NT2/D1 (cell line): ENCODE data around the gene CRACR2B.

ENCODE experiments used
- DNase-seq: peaks from one replicate; pipeline ENCODE4 v3.0.0-alpha.2; 2011; ENCODE audit warnings: low read depth, low spot score
- H3K27me3 ChIP-seq: 2 replicates; pipeline ENCODE4 v1.6.0; 2011; ENCODE audit warnings: mild to moderate bottlenecking; ENCODE audit not compliant: insufficient read length, insufficient read depth
- H3K36me3 ChIP-seq: 2 replicates; pipeline ENCODE4 v1.6.1; 2011; ENCODE audit warnings: mild to moderate bottlenecking, low read length, mixed read lengths; ENCODE audit not compliant: insufficient read depth, insufficient read length
- H3K4me1 ChIP-seq: 2 replicates; pipeline ENCODE4 v1.5.1; 2011; ENCODE audit not compliant: insufficient read depth, insufficient read length
- H3K4me3 ChIP-seq: 2 replicates; pipeline ENCODE4 v1.5.1; 2011; ENCODE audit warnings: low read depth; ENCODE audit not compliant: insufficient read length
- H3K9ac ChIP-seq: 2 replicates; pipeline ENCODE4 v1.6.0; 2011; ENCODE audit warnings: low read depth; ENCODE audit not compliant: insufficient read length
- H3K9me3 ChIP-seq: 2 replicates; pipeline ENCODE4 v1.5.1; 2011; ENCODE audit warnings: mild to moderate bottlenecking, low read length; ENCODE audit not compliant: insufficient read depth
- SUZ12 ChIP-seq: IDR thresholded peaks from 2 replicates; pipeline ENCODE4 v1.6.1; 2011; ENCODE audit not compliant: insufficient read length, insufficient read depth; ENCODE audit errors: extremely low read depth
- YY1 ChIP-seq: IDR thresholded peaks from 2 replicates; pipeline ENCODE4 v1.6.1; 2011; ENCODE audit not compliant: insufficient read length, insufficient read depth
- ZNF274 ChIP-seq: IDR thresholded peaks from 2 replicates; pipeline ENCODE4 v1.6.1; 2011; ENCODE audit warnings: mild to moderate bottlenecking, low read depth, low read length

The CRACR2B gene

DNA sequence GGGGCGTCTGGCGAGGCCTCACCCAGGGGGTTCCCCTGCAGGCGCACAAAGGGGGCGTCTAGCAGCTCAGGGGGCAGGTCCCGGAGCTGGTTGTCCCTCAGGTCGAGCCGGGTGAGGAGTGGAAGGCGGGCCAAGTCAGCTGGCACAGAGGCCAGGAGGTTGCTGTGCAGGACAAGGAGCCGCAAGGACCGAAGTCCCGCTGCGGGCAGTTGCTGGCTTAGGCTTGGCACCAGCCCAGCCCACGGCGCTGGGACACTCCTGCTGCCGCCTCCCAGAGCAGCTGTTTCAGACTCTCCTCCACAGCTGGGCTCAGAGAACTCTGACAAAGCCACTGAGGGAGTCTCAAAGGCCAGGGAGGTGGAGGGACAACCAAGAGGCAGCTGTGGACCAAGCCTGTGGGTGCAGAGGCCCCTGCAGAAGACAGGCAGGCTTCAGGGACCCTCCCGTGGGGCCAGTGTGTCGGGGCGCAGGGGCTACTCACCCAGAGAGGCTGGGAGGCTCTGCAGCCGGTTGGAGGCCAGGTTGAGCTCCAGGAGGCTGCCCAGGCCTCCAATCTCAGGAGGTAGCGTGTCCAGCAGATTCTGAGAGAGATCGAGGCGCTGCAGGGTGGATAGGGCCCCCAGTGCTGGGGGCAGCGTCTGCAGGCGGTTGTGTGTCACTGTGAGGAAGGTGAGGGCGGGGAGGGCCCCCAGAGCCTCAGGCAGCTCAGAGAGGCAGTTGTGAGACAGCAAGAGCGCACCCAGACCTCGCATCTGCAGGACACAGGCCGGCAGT is 24.8 kb upstream of the CRACR2B start:
- Histone ChIP-seq H3K4me3 (peak overlapping the region; percentile 4), H3K4me1 (peaks cover 27% of the 10 kb centered on the region), H3K27me3 (no peaks in the 10 kb centered on the region), H3K9ac (peak overlapping the region; percentile 96), H3K36me3 (peaks cover 52% of the 10 kb centered on the region), H3K9me3 (no peaks in the 10 kb centered on the region)
- TF ChIP-seq YY1 (no peak), ZNF274 (no peak), SUZ12 (no peak)
- no peak for DNase-seq

DNA sequence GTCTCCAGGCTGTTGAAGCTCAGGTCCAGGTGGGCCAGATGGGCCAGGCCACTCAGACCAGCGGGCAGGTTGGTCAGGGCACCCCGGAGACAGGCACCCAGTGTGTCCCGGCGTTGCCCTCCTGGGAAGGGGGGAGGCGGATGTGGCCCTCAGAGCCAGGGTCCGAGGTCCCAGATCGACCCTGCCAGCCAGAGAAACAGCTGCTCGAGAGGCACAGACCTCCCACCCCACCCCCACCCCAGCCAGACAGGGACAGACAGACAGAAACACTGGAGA is 24.3 kb upstream of the CRACR2B start:
- Histone ChIP-seq H3K4me3 (peak overlapping the region; percentile 75), H3K36me3 (peaks cover 52% of the 10 kb centered on the region), H3K4me1 (peaks cover 26% of the 10 kb centered on the region), H3K9ac (peak overlapping the region; percentile 96), H3K9me3 (no peaks in the 10 kb centered on the region), H3K27me3 (no peaks in the 10 kb centered on the region)
- TF ChIP-seq ZNF274 = no peak
- TF ChIP-seq SUZ12 = no peak
- no peak for TF ChIP-seq YY1
- no peak for DNase-seq

DNA sequence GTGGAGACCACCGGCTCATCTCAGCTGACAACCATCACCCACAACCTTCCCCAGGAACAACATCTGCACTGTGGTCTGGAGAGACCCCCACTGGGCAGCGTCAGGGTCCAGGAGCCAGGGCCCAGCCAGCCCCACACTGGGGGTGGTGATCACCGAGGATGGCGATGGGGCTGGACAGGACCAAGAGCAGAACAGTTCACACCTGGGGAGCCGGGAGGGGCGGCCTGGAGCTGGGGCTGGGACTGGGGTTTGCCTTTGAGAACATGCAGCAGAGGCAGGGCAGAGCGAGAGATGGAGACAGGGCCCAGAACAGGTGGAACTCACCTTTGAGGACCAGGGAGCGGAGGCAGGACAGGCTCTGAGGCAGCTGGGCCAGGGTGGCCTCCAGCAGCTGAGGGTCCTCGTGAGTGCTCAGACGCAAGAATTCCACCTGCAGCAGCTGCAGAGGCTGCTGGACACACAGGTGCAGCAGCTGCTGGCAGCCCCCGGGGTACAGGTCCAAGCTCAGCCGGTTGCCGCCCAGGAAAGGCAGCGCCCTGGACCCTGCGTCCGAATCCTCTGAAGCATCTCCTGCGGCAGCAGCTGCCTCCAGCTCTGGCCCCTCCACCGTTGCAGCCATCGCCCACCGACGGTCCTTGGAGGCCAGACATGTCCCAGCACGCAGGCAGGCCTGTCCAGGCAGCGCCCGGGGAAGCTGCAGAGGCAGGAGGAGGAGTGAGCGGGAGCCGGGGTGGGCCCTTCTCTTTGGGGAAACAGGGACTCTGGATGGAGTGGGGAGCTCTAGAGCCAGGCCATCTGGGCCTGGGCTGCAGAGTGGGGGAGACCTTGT is 23.7 kb upstream of the CRACR2B start:
- TF ChIP-seq SUZ12 = no peak
- Histone ChIP-seq H3K9ac (peak overlapping the region; percentile 96), H3K36me3 (peaks cover 50% of the 10 kb centered on the region), H3K27me3 (no peaks in the 10 kb centered on the region), H3K9me3 (no peaks in the 10 kb centered on the region), H3K4me1 (peaks cover 25% of the 10 kb centered on the region), H3K4me3 (peak overlapping the region; percentile 75)
- DNase-seq = no peak

GRCh38 chr11:804599-804964 is 23.1 kb upstream of the CRACR2B start:
- peaks cover 21% of the 10 kb centered on the region for H3K4me1 ChIP-seq
- H3K4me3 ChIP-seq = peak overlapping the region; percentile 75
- TF ChIP-seq SUZ12 (no peak), YY1 (no peak), ZNF274 (no peak)
- no peak for DNase-seq
- peaks cover 44% of the 10 kb centered on the region for H3K36me3 ChIP-seq
- H3K27me3 ChIP-seq = no peaks in the 10 kb centered on the region
- peak overlapping the region; percentile 96 for H3K9ac ChIP-seq
- H3K9me3 ChIP-seq = no peaks in the 10 kb centered on the region

DNA sequence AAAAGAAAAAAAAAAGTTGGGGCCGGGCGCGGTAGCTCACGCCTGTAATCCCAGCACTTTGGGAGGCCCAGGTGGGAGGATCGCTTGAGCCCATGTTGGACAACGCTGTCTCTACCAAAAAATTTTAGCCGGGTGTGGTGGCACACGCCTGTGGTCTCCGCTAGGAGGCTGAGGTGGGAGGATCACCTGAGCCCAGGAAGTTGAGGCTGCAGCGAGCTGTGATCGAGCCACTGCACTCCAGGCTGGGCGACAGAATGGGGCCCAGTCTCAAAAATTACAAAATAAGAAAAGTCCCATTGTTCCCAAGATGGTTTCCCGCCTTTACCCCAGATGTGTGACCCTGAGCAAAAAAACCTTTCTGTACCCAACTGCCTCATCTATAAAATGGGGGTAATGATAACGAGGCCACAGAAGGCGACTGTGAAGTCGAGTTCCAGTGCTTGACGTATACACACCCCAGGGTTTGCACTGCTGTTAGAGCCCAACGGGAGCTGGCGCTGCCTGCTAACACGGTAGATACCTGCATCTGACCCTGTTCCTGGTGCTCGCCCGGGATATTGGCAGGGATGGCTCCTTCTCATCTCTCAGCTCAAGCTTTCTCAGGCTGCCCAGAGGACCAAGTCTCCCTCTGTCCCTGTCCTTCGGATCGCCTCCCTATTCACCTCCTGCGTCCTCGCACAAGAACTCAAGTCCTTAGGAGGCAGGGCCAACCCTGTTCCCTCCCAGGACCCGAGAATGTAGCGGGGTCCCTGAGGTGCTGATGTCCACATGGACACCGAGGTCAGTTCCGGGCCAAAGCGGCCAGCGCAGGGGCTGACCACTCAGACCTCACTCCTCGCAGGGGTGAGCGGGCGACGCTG is 19.1 kb upstream of the CRACR2B start:
- TF ChIP-seq ZNF274 (no peak), YY1 (no peak), SUZ12 (no peak)
- Histone ChIP-seq H3K36me3 (peaks cover 41% of the 10 kb centered on the region), H3K9ac (peak overlapping the region; percentile 98), H3K4me1 (peaks cover 20% of the 10 kb centered on the region), H3K4me3 (peak overlapping the region; percentile 98), H3K27me3 (no peaks in the 10 kb centered on the region), H3K9me3 (no peaks in the 10 kb centered on the region)
- no peak for DNase-seq

DNA sequence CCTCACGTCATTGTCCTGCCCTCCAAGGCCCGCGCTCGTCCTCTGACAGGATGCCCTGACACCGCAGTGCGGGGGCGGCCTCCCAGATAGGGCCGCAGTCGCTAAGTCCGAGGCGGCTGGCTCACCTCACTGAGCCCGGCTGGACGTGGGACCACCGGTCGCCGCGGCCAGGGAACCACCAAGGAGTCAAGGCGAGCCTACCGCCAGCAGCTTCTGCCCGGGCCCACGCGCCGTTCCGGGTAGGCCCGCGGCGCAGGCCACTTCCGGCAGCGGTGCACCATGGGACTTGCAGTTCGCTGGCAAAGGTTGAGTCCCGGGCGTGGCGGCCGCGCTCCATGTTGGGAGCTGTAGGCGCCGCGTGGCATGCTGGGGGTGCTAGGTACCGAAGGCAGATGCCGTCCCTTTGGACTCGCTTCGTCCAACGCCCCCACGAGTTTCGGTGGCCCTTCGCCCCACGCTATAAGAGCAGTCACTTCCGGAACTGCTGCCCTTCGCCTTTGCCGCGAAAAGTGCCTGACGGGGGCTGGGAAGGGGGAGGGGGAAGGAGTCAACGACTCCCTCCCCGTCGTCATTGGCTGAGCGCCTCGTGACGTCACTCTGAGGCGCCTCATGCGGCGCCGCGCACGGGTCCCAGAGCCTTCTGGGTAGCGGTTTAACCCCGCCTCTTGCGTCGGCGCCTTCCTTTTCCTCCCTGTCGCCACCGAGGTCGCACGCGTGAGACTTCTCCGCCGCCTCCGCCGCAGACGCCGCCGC is 18.3 kb upstream of the CRACR2B start, which contains the start of gene RPLP2:
RPLP2 (plus strand) TSS at position 681 of the 753 bp plus-strand sequence. CDS start 268 bp downstream, outside the sequence.
- Histone ChIP-seq H3K4me1 (peaks cover 12% of the 10 kb centered on the region), H3K4me3 (peak within 1 kb of the TSS; percentile 98), H3K27me3 (no peaks in the 10 kb centered on the region), H3K36me3 (peaks cover 43% of the 10 kb centered on the region), H3K9ac (peak within 1 kb of the TSS; percentile 98), H3K9me3 (no peaks in the 10 kb centered on the region)
- TF ChIP-seq YY1 = no peak
- no peak for TF ChIP-seq ZNF274
- no peak for TF ChIP-seq SUZ12
- peak; percentile 96 for DNase-seq
